Effector CD4-positive, alpha-beta T cell (primary cell): ENCODE data around the gene GRM1.
"Not testable (repeated sequence)": the region's sequence is repeated elsewhere in the genome, so short reads cannot be mapped to it uniquely, and the experiment has no call there.

Source experiments
- DNase-seq: peaks from one replicate; pipeline ENCODE4 v3.0.0-alpha.2; 2020

GRM1 gene

GRCh38 chr6:146194434-146194833 is 165.6 kb downstream of the GRM1 start:
- no peak for DNase-seq

- no peak for DNase-seq
These were observed 171.3 kb downstream of the GRM1 start for GRCh38 chr6:146200176-146200575.

GRCh38 chr6:146202570-146202969 is 173.7 kb downstream of the GRM1 start:
- no peak for DNase-seq

GRCh38 chr6:146209942-146210341 is 181.1 kb downstream of the GRM1 start:
- DNase-seq: no peak

GRCh38 chr6:146210406-146211083 is 181.7 kb downstream of the GRM1 start:
- no peak for DNase-seq

- no peak for DNase-seq
These were observed 182.8 kb downstream of the GRM1 start for GRCh38 chr6:146211646-146212045.

GRCh38 chr6:146212781-146213180 is 183.9 kb downstream of the GRM1 start:
- no peak for DNase-seq

GRCh38 chr6:146219101-146219500 is 190.2 kb downstream of the GRM1 start:
- DNase-seq: no peak

- no peak for DNase-seq
These were observed 195.6 kb downstream of the GRM1 start for GRCh38 chr6:146224449-146224848.

GRCh38 chr6:146224988-146225387 is 196.1 kb downstream of the GRM1 start:
- no peak for DNase-seq

- DNase-seq: no peak
These were observed 211.5 kb downstream of the GRM1 start for GRCh38 chr6:146240322-146240721.

- no peak for DNase-seq
These were observed 211.9 kb downstream of the GRM1 start for GRCh38 chr6:146240807-146241206.

- DNase-seq: not testable (repeated sequence)
These were observed 214.8 kb downstream of the GRM1 start for GRCh38 chr6:146243646-146244045.

GRCh38 chr6:146244630-146245143 is 215.8 kb downstream of the GRM1 start:
- DNase-seq: no peak

- no peak for DNase-seq
These were observed 217.2 kb downstream of the GRM1 start for GRCh38 chr6:146246028-146246427.

- DNase-seq: no peak
These were observed 224.8 kb downstream of the GRM1 start for GRCh38 chr6:146253691-146254090.

- no peak for DNase-seq
These were observed 229.3 kb downstream of the GRM1 start for GRCh38 chr6:146258206-146258605.

- DNase-seq: no peak
These were observed 232.0 kb downstream of the GRM1 start for GRCh38 chr6:146260886-146261285.

- DNase-seq: no peak
These were observed 236.2 kb downstream of the GRM1 start for GRCh38 chr6:146265056-146265455.

GRCh38 chr6:146267447-146267846 is 238.6 kb downstream of the GRM1 start:
- DNase-seq: no peak

GRCh38 chr6:146267946-146268345 is 239.1 kb downstream of the GRM1 start:
- no peak for DNase-seq

GRCh38 chr6:146269482-146269881 is 240.6 kb downstream of the GRM1 start:
- DNase-seq: no peak

GRCh38 chr6:146271163-146271562 is 242.3 kb downstream of the GRM1 start:
- DNase-seq: not testable (repeated sequence)

GRCh38 chr6:146273490-146273889 is 244.6 kb downstream of the GRM1 start:
- no peak for DNase-seq

GRCh38 chr6:146277142-146277541 is 248.3 kb downstream of the GRM1 start:
- no peak for DNase-seq
